GM21360 (cell line): ENCODE data around the gene WBP1.
A peak's percentile ranks its signal among the peaks of the same experiment; 100 is the strongest.

Source experiments
- ATAC-seq: cut with Tn5 transposase; IDR thresholded peaks from one replicate; pipeline ENCODE4 v1.9.1; 2021; ENCODE audit warnings: mild to moderate bottlenecking, moderate library complexity; ENCODE audit not compliant: unreplicated experiment

Gene WBP1

DNA sequence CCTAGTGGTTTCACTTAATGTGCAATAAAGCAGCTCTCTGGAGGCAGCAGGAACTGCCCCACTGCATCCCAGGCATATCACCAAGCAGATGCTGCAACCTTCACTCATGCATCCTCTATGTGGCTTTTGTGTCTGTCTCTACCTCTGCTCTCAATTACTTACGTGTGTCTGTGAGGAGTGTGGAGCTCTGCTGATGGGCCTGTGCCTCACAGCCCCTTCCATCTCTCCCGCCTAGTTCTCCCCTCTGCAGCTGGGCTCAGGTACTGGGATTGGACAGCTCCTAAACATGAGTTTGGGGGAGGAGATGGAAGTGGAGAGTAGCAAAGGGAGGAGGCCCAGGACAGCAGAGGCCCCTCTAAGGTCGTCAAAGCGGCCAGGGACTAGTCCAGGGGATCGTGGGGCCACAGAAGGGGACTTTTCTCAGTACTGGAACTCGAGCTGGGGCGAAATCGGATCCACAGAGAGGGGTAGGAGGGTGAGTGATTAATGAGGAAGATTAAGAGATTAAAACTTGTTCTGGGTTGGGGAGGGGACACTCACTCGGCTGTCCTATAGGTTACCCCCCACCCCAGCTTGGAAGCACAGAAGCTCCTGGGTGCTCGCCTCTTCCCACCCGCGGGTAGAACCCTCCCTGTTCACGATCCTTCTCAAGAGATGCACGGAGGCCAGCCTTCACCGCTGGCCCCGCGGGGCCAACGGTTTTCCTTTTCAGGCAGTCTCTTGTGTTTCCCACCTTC is 43.3 kb downstream of the WBP1 start:
- no peak for ATAC-seq

GRCh38 chr2:74502147-74502719 is 44.0 kb downstream of the WBP1 start:
- ATAC-seq: no peak

GRCh38 chr2:74502720-74503505 is 44.7 kb downstream of the WBP1 start:
- no peak for ATAC-seq

- ATAC-seq: no peak
Observed at GRCh38 chr2:74503506-74504475, 45.6 kb downstream of the WBP1 start.

GRCh38 chr2:74504591-74504990 is 46.4 kb downstream of the WBP1 start:
- ATAC-seq: no peak

- ATAC-seq: no peak
Observed at GRCh38 chr2:74505448-74506246, 47.4 kb downstream of the WBP1 start.

DNA sequence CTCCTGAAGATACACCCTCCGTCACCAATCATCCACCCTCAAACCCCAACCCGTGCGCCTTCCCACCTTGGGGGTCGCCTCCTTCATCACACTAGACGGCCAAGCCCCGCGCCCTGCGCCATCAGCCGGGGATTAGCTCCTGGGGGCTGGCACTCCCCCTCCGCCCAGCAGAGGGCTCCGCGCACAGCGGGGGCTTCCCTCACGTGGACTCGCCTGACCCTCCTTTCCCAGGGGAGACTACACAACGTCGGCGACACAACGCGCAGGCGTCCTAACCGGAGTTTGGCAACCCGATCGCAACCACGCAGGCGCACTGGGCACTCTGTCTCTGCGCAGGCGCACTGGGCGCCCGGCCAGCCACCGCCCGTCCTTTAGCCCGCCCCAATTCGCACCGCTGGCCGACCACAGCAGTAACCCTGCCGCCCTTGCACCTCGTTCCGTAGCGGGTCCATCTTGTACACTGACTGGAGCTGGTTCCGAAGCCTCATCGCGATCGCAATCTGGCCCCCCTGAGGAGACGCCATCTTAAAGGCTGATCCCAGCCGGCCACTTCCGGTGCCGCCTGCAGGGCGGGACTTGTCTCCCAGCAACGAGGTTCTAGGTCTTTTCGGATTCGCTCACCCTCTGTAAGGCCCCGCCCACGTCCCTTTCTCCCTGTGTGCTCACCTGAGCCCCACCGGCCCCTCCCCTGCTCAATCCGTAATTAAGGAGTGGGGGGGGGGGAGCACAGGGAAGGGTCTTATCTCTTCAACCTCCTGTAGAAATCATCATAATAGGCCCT is 49.1 kb downstream of the WBP1 start, which contains the start of gene PCGF1:
TSS of gene PCGF1 (minus strand) at position 551 of the 781 bp plus-strand sequence. CDS start at position 524, 27 bp downstream.
- ATAC-seq: peak; percentile 80

- ATAC-seq: peak; percentile 17
Observed at GRCh38 chr2:74507926-74508520, 49.8 kb downstream of the WBP1 start.

- ATAC-seq: no peak
Observed at GRCh38 chr2:74510272-74510671, 52.0 kb downstream of the WBP1 start.
